Activated naive CD4-positive, alpha-beta T cell treated with anti-CD3 and anti-CD28 coated beads, Interleukin-2, amount 50 U/mL, for 72 hours (primary cell): ENCODE measurements around the gene PRRT1. TPM values are rescaled to one million over a fixed set of nuclear protein-coding genes. Genes with fewer than 3 reads are reported as not detected.

ENCODE experiments used
- ATAC-seq, 2 donors: fragments of 150-1000 bp; cut with Tn5 transposase; 2 replicates each; pipeline ENCODE4 v1.10.0; 2021; ENCODE audit warnings: mild to moderate bottlenecking in 2 of 2, moderate library complexity in 2 of 2
- DNase-seq, 2 donors: peaks; one replicate each; pipeline ENCODE4 v3.0.0; 2021 to 2022; ENCODE audit warnings: low spot score in 2 of 2
- H3K27ac Mint-ChIP-seq, 2 donors: one replicate each; pipeline ENCODE4 v1.8.0; 2022; ENCODE audit warnings: mild to moderate bottlenecking in 2 of 2, mixed read lengths in 2 of 2
- H3K36me3 Mint-ChIP-seq, 2 donors: one replicate each; pipeline ENCODE4 v1.8.0; 2022; ENCODE audit warnings: mixed read lengths in 2 of 2
- H3K9me3 Mint-ChIP-seq, 2 donors: one replicate each; pipeline ENCODE4 v1.8.0; 2022; ENCODE audit warnings: mixed read lengths in 2 of 2
- total RNA-seq, 2 donors: library from RNA; stranded (reverse); gene quantifications; one replicate each; pipeline ENCODE4 v1.2.3, GENCODE V29; 2022

Gene PRRT1
- total RNA-seq, 2 donors from 2014 or later: 0.77 to 0.84 TPM

GRCh38 chr6:32167761-32168262, 16.1 kb upstream of the PRRT1 start:
- H3K9me3 Mint-ChIP-seq: no peaks in the 10 kb centered on the region

GRCh38 chr6:32167154-32167760, 15.5 kb upstream of the PRRT1 start:
- H3K36me3 Mint-ChIP-seq: peaks cover 0 to 14% of the 10 kb centered on the region in 2 donors
- no peak for ATAC-seq
- H3K9me3 Mint-ChIP-seq: no peaks in the 10 kb centered on the region
- DNase-seq: no peak
- H3K27ac Mint-ChIP-seq: peak overlapping the region; percentile 4 to 87

More at GRCh38 chr6:32167761-32168262, 16.1 kb upstream of the PRRT1 start:
- Mint-ChIP-seq H3K36me3 (peaks cover 0 to 10% of the 10 kb centered on the region in 2 donors), H3K27ac (peak overlapping the region; percentile 4 to 87)
- ATAC-seq (no peak), DNase-seq (no peak)

- H3K36me3 Mint-ChIP-seq: peaks cover 0 to 14% of the 10 kb centered on the region in 2 donors
- ATAC-seq (no peak), DNase-seq (no peak)
- no peak overlapping the region for H3K27ac Mint-ChIP-seq
- no peaks in the 10 kb centered on the region for H3K9me3 Mint-ChIP-seq
These were observed 14.8 kb upstream of the PRRT1 start for GRCh38 chr6:32166411-32167061.

GRCh38 chr6:32164295-32164694, 12.6 kb upstream of the PRRT1 start, which contains the start of gene EGFL8:
Gene EGFL8, plus strand, starts transcription at chr6:32164595. Its CDS starts 1,571 bp downstream, at chr6:32166166.
- no peak for DNase-seq
- peaks cover 0 to 4% of the 10 kb centered on the region in 2 donors for H3K36me3 Mint-ChIP-seq
- no peak for ATAC-seq

GRCh38 chr6:32163559-32164258, 12.0 kb upstream of the PRRT1 start:
- ATAC-seq (no peak), DNase-seq (no peak)
- Mint-ChIP-seq H3K9me3 (no peaks in the 10 kb centered on the region), H3K27ac (peak overlapping the region; percentile 17 to 33), H3K36me3 (peaks cover 0 to 4% of the 10 kb centered on the region in 2 donors)

More at GRCh38 chr6:32164295-32164694, 12.6 kb upstream of the PRRT1 start, which contains the start of gene EGFL8:
- peak within 1 kb of the TSS; percentile 17 to 33 for H3K27ac Mint-ChIP-seq
- H3K9me3 Mint-ChIP-seq: no peaks in the 10 kb centered on the region

GRCh38 chr6:32158052-32158451, 6.3 kb upstream of the PRRT1 start:
- H3K36me3 Mint-ChIP-seq: peaks cover 14 to 15% of the 10 kb centered on the region in 2 donors

GRCh38 chr6:32156891-32157290, 5.2 kb upstream of the PRRT1 start:
- DNase-seq: no peak
- H3K27ac Mint-ChIP-seq: no peak overlapping the region
- ATAC-seq: no peak
- H3K36me3 Mint-ChIP-seq: peaks cover 11 to 14% of the 10 kb centered on the region in 2 donors
- H3K9me3 Mint-ChIP-seq: no peaks in the 10 kb centered on the region

More at GRCh38 chr6:32158052-32158451, 6.3 kb upstream of the PRRT1 start:
- no peak overlapping the region for H3K27ac Mint-ChIP-seq
- DNase-seq: no peak
- no peak for ATAC-seq
- H3K9me3 Mint-ChIP-seq: no peaks in the 10 kb centered on the region

- H3K9me3 Mint-ChIP-seq: no peaks in the 10 kb centered on the region
- H3K27ac Mint-ChIP-seq: peak overlapping the region; percentile 83 to 95
- peaks cover 11 to 14% of the 10 kb centered on the region in 2 donors for H3K36me3 Mint-ChIP-seq
- DNase-seq: peak; percentile 64 to 76
- ATAC-seq: peak; percentile 79 to 88
These were observed 2.9 kb upstream of the PRRT1 start for GRCh38 chr6:32154514-32155161.

GRCh38 chr6:32153564-32154513, 2.1 kb upstream of the PRRT1 start, which contains the start of gene PPT2:
Gene PPT2, plus strand, starts transcription at chr6:32154141. Its CDS starts 454 bp downstream, at chr6:32154595.
- peaks cover 11 to 17% of the 10 kb centered on the region in 2 donors for H3K36me3 Mint-ChIP-seq
- peak within 1 kb of the TSS; percentile 83 to 95 for H3K27ac Mint-ChIP-seq
- DNase-seq (peak; percentile 66 to 78), ATAC-seq (peak; percentile 75 to 80)
- H3K9me3 Mint-ChIP-seq: no peaks in the 10 kb centered on the region

GRCh38 chr6:32152769-32153563, 1.2 kb upstream of the PRRT1 start:
- Mint-ChIP-seq H3K36me3 (peaks cover 7 to 25% of the 10 kb centered on the region in 2 donors), H3K9me3 (peaks cover 0 to 3% of the 10 kb centered on the region in 2 donors), H3K27ac (peak overlapping the region; percentile 81 to 83)
- no peak for ATAC-seq
- DNase-seq: no peak

GRCh38 chr6:32151181-32151862, 417 bp downstream of the PRRT1 start:
- H3K36me3 Mint-ChIP-seq: peaks cover 7 to 18% of the 10 kb centered on the region in 2 donors
- DNase-seq (no peak), ATAC-seq (no peak)
- H3K9me3 Mint-ChIP-seq: peaks cover 0 to 4% of the 10 kb centered on the region in 2 donors
- peak overlapping the region in 1 of 2 donors; percentile 14 for H3K27ac Mint-ChIP-seq

GRCh38 chr6:32149932-32150870, 1.5 kb downstream of the PRRT1 start:
- ATAC-seq (no peak), DNase-seq (no peak)
- peaks cover 7 to 18% of the 10 kb centered on the region in 2 donors for H3K36me3 Mint-ChIP-seq
- no peak overlapping the region for H3K27ac Mint-ChIP-seq
- H3K9me3 Mint-ChIP-seq: peaks cover 0 to 4% of the 10 kb centered on the region in 2 donors

GRCh38 chr6:32149092-32149755, 2.5 kb downstream of the PRRT1 start:
- ATAC-seq: peak in 1 of 2 donors; percentile 12
- H3K27ac Mint-ChIP-seq: peak overlapping the region in 1 of 2 donors; percentile 29
- H3K36me3 Mint-ChIP-seq: peaks cover 3 to 15% of the 10 kb centered on the region in 2 donors
- no peak for DNase-seq
- H3K9me3 Mint-ChIP-seq: peaks cover 0 to 4% of the 10 kb centered on the region in 2 donors
